ENCODE data around the gene RGPD8.
A peak's percentile ranks its signal among the peaks of the same experiment; 100 is the strongest.

The RGPD8 gene

GRCh38 chr2:112472547-112473263 lies 39.3 kb upstream of the RGPD8 start:
- Histone ChIP-seq H3K9me3 (ENCODE audit: insufficient read depth, low read length) (no peaks in the 10 kb centered on the region), H2AFZ (ENCODE audit: low read depth, low read length) (no peak overlapping the region), H3K9ac (ENCODE audit: low read length) (no peak overlapping the region), H3K4me1 (ENCODE audit: low read length) (peaks cover 6% of the 10 kb centered on the region), H3K4me2 (ENCODE audit: low read length) (no peak overlapping the region), H3K36me3 (replicated peaks; ENCODE audit: low read depth, low read length) (no peaks in the 10 kb centered on the region), H4K20me1 (ENCODE audit: insufficient read depth, low read length) (no peaks in the 10 kb centered on the region), H3K27ac (ENCODE audit: low read length) (no peak overlapping the region), H3K27me3 (ENCODE audit: low read depth, low read length) (no peaks in the 10 kb centered on the region), H3K4me3 (ENCODE audit: low read length) (no peak overlapping the region), H3K79me2 (ENCODE audit: low read length) (no peaks in the 10 kb centered on the region)
- no peak for TF ChIP-seq CTCF (IDR thresholded peaks at IDR 0.05; ENCODE audit: low read depth, low read length)
- no peak for TF ChIP-seq EZH2phosphoT487 (IDR thresholded peaks at IDR 0.05; ENCODE audit: low read depth)

- no peaks in the 10 kb centered on the region for H3K79me2 ChIP-seq (ENCODE audit: low read length)
- H3K4me1 ChIP-seq (ENCODE audit: low read length): no peaks in the 10 kb centered on the region
- no peak overlapping the region for H3K9ac ChIP-seq (ENCODE audit: low read length)
- no peak overlapping the region for H2AFZ ChIP-seq (ENCODE audit: low read depth, low read length)
- H3K4me3 ChIP-seq (ENCODE audit: low read length): no peak overlapping the region
- peaks cover 11% of the 10 kb centered on the region; the same call in 1 of the 2 replicates for H3K27me3 ChIP-seq (ENCODE audit: low read depth, low read length)
- no peaks in the 10 kb centered on the region for H3K9me3 ChIP-seq (ENCODE audit: insufficient read depth, low read length)
- no peaks in the 10 kb centered on the region for H3K36me3 ChIP-seq (replicated peaks; ENCODE audit: low read depth, low read length)
- H3K27ac ChIP-seq (ENCODE audit: low read length): no peak overlapping the region
- no peak overlapping the region for H3K4me2 ChIP-seq (ENCODE audit: low read length)
- H4K20me1 ChIP-seq (ENCODE audit: insufficient read depth, low read length): no peaks in the 10 kb centered on the region
- peak; percentile 16; the same call in 1 of the 2 replicates for TF ChIP-seq CTCF (IDR thresholded peaks at IDR 0.05; ENCODE audit: low read depth, low read length)
- no peak for TF ChIP-seq EZH2phosphoT487 (IDR thresholded peaks at IDR 0.05; ENCODE audit: low read depth)
Measured at GRCh38 chr2:112465382-112465781, 31.9 kb upstream of the RGPD8 start.

GRCh38 chr2:112463256-112463655 lies 29.8 kb upstream of the RGPD8 start:
- Histone ChIP-seq H3K4me2 (ENCODE audit: low read length) (no peak overlapping the region), H3K27me3 (ENCODE audit: low read depth, low read length) (peaks cover 11% of the 10 kb centered on the region; the same call in 1 of the 2 replicates), H3K9ac (ENCODE audit: low read length) (no peak overlapping the region), H3K36me3 (replicated peaks; ENCODE audit: low read depth, low read length) (no peaks in the 10 kb centered on the region), H3K79me2 (ENCODE audit: low read length) (no peaks in the 10 kb centered on the region), H3K4me3 (ENCODE audit: low read length) (no peak overlapping the region), H3K4me1 (ENCODE audit: low read length) (no peaks in the 10 kb centered on the region), H3K9me3 (ENCODE audit: insufficient read depth, low read length) (no peaks in the 10 kb centered on the region), H4K20me1 (ENCODE audit: insufficient read depth, low read length) (no peaks in the 10 kb centered on the region), H3K27ac (ENCODE audit: low read length) (no peak overlapping the region), H2AFZ (ENCODE audit: low read depth, low read length) (no peak overlapping the region)
- no peak for TF ChIP-seq EZH2phosphoT487 (IDR thresholded peaks at IDR 0.05; ENCODE audit: low read depth)
- no peak for TF ChIP-seq CTCF (IDR thresholded peaks at IDR 0.05; ENCODE audit: low read depth, low read length)

- Histone ChIP-seq H3K9ac (ENCODE audit: low read length) (no peak overlapping the region), H3K4me1 (ENCODE audit: low read length) (no peaks in the 10 kb centered on the region), H3K27me3 (ENCODE audit: low read depth, low read length) (peaks cover 11% of the 10 kb centered on the region; the same call in 1 of the 2 replicates), H3K9me3 (ENCODE audit: insufficient read depth, low read length) (no peaks in the 10 kb centered on the region), H3K36me3 (replicated peaks; ENCODE audit: low read depth, low read length) (no peaks in the 10 kb centered on the region), H3K4me3 (ENCODE audit: low read length) (no peak overlapping the region), H3K4me2 (ENCODE audit: low read length) (no peak overlapping the region), H2AFZ (ENCODE audit: low read depth, low read length) (no peak overlapping the region), H4K20me1 (ENCODE audit: insufficient read depth, low read length) (no peaks in the 10 kb centered on the region), H3K27ac (ENCODE audit: low read length) (no peak overlapping the region), H3K79me2 (ENCODE audit: low read length) (no peaks in the 10 kb centered on the region)
- TF ChIP-seq CTCF (IDR thresholded peaks at IDR 0.05; ENCODE audit: low read depth, low read length) (no peak), EZH2phosphoT487 (IDR thresholded peaks at IDR 0.05; ENCODE audit: low read depth) (no peak)
Measured at GRCh38 chr2:112462178-112462577, 28.7 kb upstream of the RGPD8 start.

Measured in OCI-LY3 (cell line).